Activated CD4-positive, alpha-beta T cell treated with anti-CD3 and anti-CD28 coated beads, Interleukin-2, amount 10 ng/mL, durations not matched to agents 7 days and 5 days (primary cell): ENCODE results near the gene PHLPP1. TPM values are rescaled to one million over a fixed set of nuclear protein-coding genes. Genes with fewer than 3 reads are reported as not detected.
"Not testable (repeated sequence)": the region's sequence is repeated elsewhere in the genome, so short reads cannot be mapped to it uniquely, and the experiment has no call there.

Experiments
- CTCF ChIA-PET: fragments of 350-600 bp; sonication (Branson Sonifier 250); formaldehyde crosslinking; loops from one replicate; lab custom pipeline; 2021; ENCODE audit warnings: antibody characterized with exemption; lab: Charles Lee
- POLR2A ChIA-PET: fragments of 350-600 bp; sonication (Branson Sonifier 250); formaldehyde crosslinking; loops from one replicate; lab custom pipeline; 2021; ENCODE audit warnings: antibody characterized with exemption; lab: Charles Lee
- DNase-seq: peaks from one replicate; pipeline ENCODE4 v3.0.0-alpha.2; 2020
- H3K27ac Mint-ChIP-seq: one replicate; pipeline ENCODE4 v1.8.0; 2021; ENCODE audit warnings: mild to moderate bottlenecking, moderate library complexity, mixed read lengths
- H3K27me3 Mint-ChIP-seq: one replicate; pipeline ENCODE4 v1.8.0; 2021; ENCODE audit warnings: mixed read lengths
- H3K36me3 Mint-ChIP-seq: one replicate; pipeline ENCODE4 v1.8.0; 2021; ENCODE audit warnings: low read depth, mixed read lengths
- H3K4me1 Mint-ChIP-seq: one replicate; pipeline ENCODE4 v1.8.0; 2021; ENCODE audit warnings: mixed read lengths
- H3K4me3 Mint-ChIP-seq: one replicate; pipeline ENCODE4 v1.8.0; 2021; ENCODE audit warnings: mild to moderate bottlenecking, moderate library complexity, mixed read lengths
- H3K9me3 Mint-ChIP-seq: one replicate; pipeline ENCODE4 v1.8.0; 2021; ENCODE audit warnings: mixed read lengths
- total RNA-seq, 2 experiments: library from RNA; stranded (reverse); gene quantifications; one replicate each; pipeline ENCODE4 v1.2.3, GENCODE V29; 2021

The PHLPP1 gene
- total RNA-seq, 2 experiments from 2014 or later: 2.7 to 3.8 TPM

- DNase-seq: no peak
- no peak overlapping the region for H3K27ac Mint-ChIP-seq
- H3K27me3 Mint-ChIP-seq: no peaks in the 10 kb centered on the region
- no peaks in the 10 kb centered on the region for H3K9me3 Mint-ChIP-seq
- ChIA-PET CTCF (interaction anchor here (0.9 kb wide), 1 partner anchor 40 kb away, joined by 3 read pairs; no protein-coding TSS in a partner anchor), POLR2A (no interaction called here)
- no peaks in the 10 kb centered on the region for H3K36me3 Mint-ChIP-seq
- no peaks in the 10 kb centered on the region for H3K4me1 Mint-ChIP-seq
- H3K4me3 Mint-ChIP-seq: no peak overlapping the region
Measured at GRCh38 chr18:62904396-62905285, 189.3 kb downstream of the PHLPP1 start.

GRCh38 chr18:62912885-62913284, 197.5 kb downstream of the PHLPP1 start:
- no peak for DNase-seq
- Mint-ChIP-seq H3K4me3 (no peak overlapping the region), H3K27ac (no peak overlapping the region), H3K4me1 (no peaks in the 10 kb centered on the region), H3K27me3 (no peaks in the 10 kb centered on the region), H3K9me3 (no peaks in the 10 kb centered on the region), H3K36me3 (no peaks in the 10 kb centered on the region)
- ChIA-PET POLR2A (no interaction called here), CTCF (no interaction called here)

- H3K27ac Mint-ChIP-seq, H3K27me3 Mint-ChIP-seq, H3K9me3 Mint-ChIP-seq, POLR2A ChIA-PET, H3K36me3 Mint-ChIP-seq, H3K4me1 Mint-ChIP-seq, H3K4me3 Mint-ChIP-seq, DNase-seq: not testable (repeated sequence)
- CTCF ChIA-PET: interaction anchor here (0.7 kb wide), 1 partner anchor 323 kb away, joined by 3 read pairs; no protein-coding TSS in a partner anchor
Measured at GRCh38 chr18:62913824-62914223, 198.5 kb downstream of the PHLPP1 start.

- H3K36me3 Mint-ChIP-seq: no peaks in the 10 kb centered on the region
- H3K27me3 Mint-ChIP-seq: no peaks in the 10 kb centered on the region
- H3K4me3 Mint-ChIP-seq: no peak overlapping the region
- no peak overlapping the region for H3K27ac Mint-ChIP-seq
- H3K4me1 Mint-ChIP-seq: no peaks in the 10 kb centered on the region
- DNase-seq: no peak
- H3K9me3 Mint-ChIP-seq: no peaks in the 10 kb centered on the region
- POLR2A ChIA-PET: no interaction called here
- CTCF ChIA-PET: no interaction called here
Measured at GRCh38 chr18:62914871-62915392, 199.6 kb downstream of the PHLPP1 start.

- H3K36me3 Mint-ChIP-seq: no peaks in the 10 kb centered on the region
- no peak overlapping the region for H3K4me3 Mint-ChIP-seq
- H3K9me3 Mint-ChIP-seq: no peaks in the 10 kb centered on the region
- no peaks in the 10 kb centered on the region for H3K4me1 Mint-ChIP-seq
- CTCF ChIA-PET: no interaction called here
- no peak overlapping the region for H3K27ac Mint-ChIP-seq
- DNase-seq: no peak
- POLR2A ChIA-PET: no interaction called here
- no peaks in the 10 kb centered on the region for H3K27me3 Mint-ChIP-seq
Measured at GRCh38 chr18:62918361-62918760, 203.0 kb downstream of the PHLPP1 start.

GRCh38 chr18:62919109-62919838, 203.9 kb downstream of the PHLPP1 start:
- ChIA-PET CTCF (no interaction called here), POLR2A (no interaction called here)
- Mint-ChIP-seq H3K4me3 (no peak overlapping the region), H3K36me3 (no peaks in the 10 kb centered on the region), H3K27ac (no peak overlapping the region), H3K27me3 (no peaks in the 10 kb centered on the region), H3K9me3 (no peaks in the 10 kb centered on the region), H3K4me1 (no peaks in the 10 kb centered on the region)
- no peak for DNase-seq

- Mint-ChIP-seq H3K27ac (no peak overlapping the region), H3K4me1 (no peaks in the 10 kb centered on the region), H3K27me3 (no peaks in the 10 kb centered on the region), H3K4me3 (no peak overlapping the region), H3K9me3 (no peaks in the 10 kb centered on the region), H3K36me3 (peaks cover 1% of the 10 kb centered on the region)
- ChIA-PET CTCF (interaction anchor here (0.6 to 0.7 kb wide), 3 partner anchors 9 to 90 kb away, joined by 4 to 6 read pairs (median 4); no protein-coding TSS in a partner anchor), POLR2A (no interaction called here)
- DNase-seq: no peak
Measured at GRCh38 chr18:62925031-62925688, 209.8 kb downstream of the PHLPP1 start.

GRCh38 chr18:62928326-62928725, 213.0 kb downstream of the PHLPP1 start:
- H3K36me3 Mint-ChIP-seq: peaks cover 1% of the 10 kb centered on the region
- CTCF ChIA-PET: no interaction called here
- no peaks in the 10 kb centered on the region for H3K4me1 Mint-ChIP-seq
- POLR2A ChIA-PET: no interaction called here
- H3K27ac Mint-ChIP-seq: no peak overlapping the region
- no peak overlapping the region for H3K4me3 Mint-ChIP-seq
- H3K9me3 Mint-ChIP-seq: peaks cover 3% of the 10 kb centered on the region
- no peak for DNase-seq
- H3K27me3 Mint-ChIP-seq: peaks cover 3% of the 10 kb centered on the region

GRCh38 chr18:62933261-62933887, 218.0 kb downstream of the PHLPP1 start:
- H3K4me1 Mint-ChIP-seq: peaks cover 10% of the 10 kb centered on the region
- H3K36me3 Mint-ChIP-seq: no peaks in the 10 kb centered on the region
- H3K27me3 Mint-ChIP-seq: peaks cover 3% of the 10 kb centered on the region
- H3K27ac Mint-ChIP-seq: no peak overlapping the region
- CTCF ChIA-PET: interaction anchor here (0.5 kb wide), 1 partner anchor 9 kb away, joined by 4 read pairs; no protein-coding TSS in a partner anchor
- peaks cover 4% of the 10 kb centered on the region for H3K9me3 Mint-ChIP-seq
- no peak overlapping the region for H3K4me3 Mint-ChIP-seq
- no peak for DNase-seq
- POLR2A ChIA-PET: no interaction called here

- H3K4me3 Mint-ChIP-seq: no peak overlapping the region
- H3K27ac Mint-ChIP-seq: no peak overlapping the region
- H3K4me1 Mint-ChIP-seq: peaks cover 19% of the 10 kb centered on the region
- POLR2A ChIA-PET: no interaction called here
- peaks cover 4% of the 10 kb centered on the region for H3K9me3 Mint-ChIP-seq
- CTCF ChIA-PET: no interaction called here
- H3K36me3 Mint-ChIP-seq: no peaks in the 10 kb centered on the region
- no peak for DNase-seq
- peaks cover 3% of the 10 kb centered on the region for H3K27me3 Mint-ChIP-seq
Measured at GRCh38 chr18:62935994-62936393, 220.7 kb downstream of the PHLPP1 start.

- Mint-ChIP-seq H3K4me3 (no peak overlapping the region), H3K9me3 (peaks cover 4% of the 10 kb centered on the region), H3K27ac (no peak overlapping the region), H3K27me3 (peaks cover 3% of the 10 kb centered on the region), H3K4me1 (peaks cover 19% of the 10 kb centered on the region), H3K36me3 (no peaks in the 10 kb centered on the region)
- ChIA-PET CTCF (no interaction called here), POLR2A (no interaction called here)
- DNase-seq: no peak
Measured at GRCh38 chr18:62937065-62937464, 221.7 kb downstream of the PHLPP1 start.

- no peak for DNase-seq
- peaks cover 2% of the 10 kb centered on the region for H3K9me3 Mint-ChIP-seq
- no peak overlapping the region for H3K27ac Mint-ChIP-seq
- no peaks in the 10 kb centered on the region for H3K36me3 Mint-ChIP-seq
- no peak overlapping the region for H3K4me3 Mint-ChIP-seq
- H3K27me3 Mint-ChIP-seq: no peaks in the 10 kb centered on the region
- peaks cover 19% of the 10 kb centered on the region for H3K4me1 Mint-ChIP-seq
- CTCF ChIA-PET: interaction anchor here (1.8 kb wide), 1 partner anchor 223 kb away, joined by 4 read pairs; the partner anchor contains the start of gene PHLPP1
- POLR2A ChIA-PET: no interaction called here
Measured at GRCh38 chr18:62938006-62938405, 222.7 kb downstream of the PHLPP1 start.
